Colon (tissue), 2 donors: Measurements from ENCODE around the gene TLCD3A.
"Not testable (repeated sequence)": the region's sequence is repeated elsewhere in the genome, so short reads cannot be mapped to it uniquely, and the experiment has no call there.

Source experiments
- FAIRE-seq: peaks from 2 replicates; lab custom pipeline; 2012; peaks lifted over from hg19 to GRCh38; lab: Jason Lieb, UNC
- donor health status: control.
- donor health status: control.

TLCD3A gene

GRCh38 chr17:789160-789840, 56.9 kb downstream of the TLCD3A start:
- no peak for FAIRE-seq

- FAIRE-seq = not testable (repeated sequence)
Measured at GRCh38 chr17:789931-790873, 57.8 kb downstream of the TLCD3A start.

- not testable (repeated sequence) for FAIRE-seq
Measured at GRCh38 chr17:790874-791247, 58.5 kb downstream of the TLCD3A start.

- no peak for FAIRE-seq
Measured at GRCh38 chr17:791829-792228, 59.4 kb downstream of the TLCD3A start.

GRCh38 chr17:792277-792676, 59.9 kb downstream of the TLCD3A start:
- no peak for FAIRE-seq
